ENCODE results near the gene NCOA1.

- TF ChIP-seq CTCF (IDR thresholded peaks at IDR 0.05), result no peak
- TF ChIP-seq POLR2A (IDR thresholded peaks at IDR 0.05), result no peak
Observed at GRCh38 chr2:24704692-24705091, 213.6 kb downstream of the NCOA1 start.
